Measurements from ENCODE around the gene OR8B8. TPM values are rescaled to one million over a fixed set of nuclear protein-coding genes. Genes with fewer than 3 reads are reported as not detected.
"Not testable (repeated sequence)": the region's sequence is repeated elsewhere in the genome, so short reads cannot be mapped to it uniquely, and the experiment has no call there.

The OR8B8 gene
- not detected for total RNA-seq

- FAIRE-seq (no peak), DNase-seq (ENCODE audit: low spot score in 2 of 2) (no peak)
These were observed at the start of gene OR8B8 for GRCh38 chr11:124445646-124446150. OR8B8 (minus strand) TSS chr11:124445696; CDS start chr11:124441085, 4,611 bp downstream.

GRCh38 chr11:124493016-124493655 is 47.6 kb upstream of the OR8B8 start:
- DNase-seq (ENCODE audit: low spot score in 2 of 2), result no peak
- no peak for FAIRE-seq

- no peak for FAIRE-seq
These were observed 37.9 kb upstream of the OR8B8 start for GRCh38 chr11:124483422-124483821.

GRCh38 chr11:124482362-124483147 is 37.1 kb upstream of the OR8B8 start:
- DNase-seq (ENCODE audit: low spot score in 2 of 2), result no peak
- no peak for FAIRE-seq

More at GRCh38 chr11:124483422-124483821, 37.9 kb upstream of the OR8B8 start:
- DNase-seq (ENCODE audit: low spot score in 2 of 2), result no peak

- FAIRE-seq (no peak), DNase-seq (ENCODE audit: low spot score in 2 of 2) (no peak)
These were observed 36.1 kb upstream of the OR8B8 start for GRCh38 chr11:124481365-124482323.

GRCh38 chr11:124479561-124479960 is 34.1 kb upstream of the OR8B8 start:
- FAIRE-seq (no peak), DNase-seq (ENCODE audit: low spot score in 2 of 2) (no peak)

- DNase-seq (ENCODE audit: low spot score in 2 of 2) (no peak), FAIRE-seq (no peak)
These were observed 29.8 kb upstream of the OR8B8 start for GRCh38 chr11:124475265-124475664.

- FAIRE-seq (no peak), DNase-seq (ENCODE audit: low spot score in 2 of 2) (no peak)
These were observed 29.3 kb upstream of the OR8B8 start for GRCh38 chr11:124474779-124475178.

- FAIRE-seq (no peak), DNase-seq (ENCODE audit: low spot score in 2 of 2) (no peak)
These were observed 28.6 kb upstream of the OR8B8 start for GRCh38 chr11:124474079-124474478.

GRCh38 chr11:124473476-124473875 is 28.0 kb upstream of the OR8B8 start:
- no peak for FAIRE-seq
- DNase-seq (ENCODE audit: low spot score in 2 of 2), result no peak

GRCh38 chr11:124470561-124471227 is 25.2 kb upstream of the OR8B8 start:
- FAIRE-seq, result no peak
- DNase-seq (ENCODE audit: low spot score in 2 of 2), result no peak

GRCh38 chr11:124467381-124467927 is 22.0 kb upstream of the OR8B8 start:
- FAIRE-seq (no peak), DNase-seq (ENCODE audit: low spot score in 2 of 2) (no peak)

GRCh38 chr11:124465368-124465767 is 19.9 kb upstream of the OR8B8 start:
- FAIRE-seq (no peak), DNase-seq (ENCODE audit: low spot score in 2 of 2) (no peak)

GRCh38 chr11:124463990-124464389 is 18.5 kb upstream of the OR8B8 start:
- DNase-seq (ENCODE audit: low spot score in 2 of 2) (no peak), FAIRE-seq (no peak)

- DNase-seq (ENCODE audit: low spot score in 2 of 2) (no peak), FAIRE-seq (no peak)
These were observed 17.8 kb upstream of the OR8B8 start for GRCh38 chr11:124463324-124463723.

GRCh38 chr11:124460459-124460858 is 15.0 kb upstream of the OR8B8 start:
- FAIRE-seq (no peak), DNase-seq (ENCODE audit: low spot score in 2 of 2) (no peak)

GRCh38 chr11:124459379-124459778 is 13.9 kb upstream of the OR8B8 start:
- not testable (repeated sequence) for FAIRE-seq; DNase-seq (ENCODE audit: low spot score in 2 of 2)

GRCh38 chr11:124454552-124454951 is 9.1 kb upstream of the OR8B8 start:
- FAIRE-seq (no peak), DNase-seq (ENCODE audit: low spot score in 2 of 2) (no peak)

GRCh38 chr11:124446916-124447315 is 1.4 kb upstream of the OR8B8 start:
- DNase-seq (ENCODE audit: low spot score in 2 of 2), result no peak
- FAIRE-seq, result no peak

- DNase-seq (ENCODE audit: low spot score in 2 of 2) (no peak), FAIRE-seq (no peak)
These were observed 2.6 kb downstream of the OR8B8 start for GRCh38 chr11:124442847-124443246.

Measured in frontal cortex (tissue), 4 donors.